NCI-H345 (cell line): ENCODE results near the gene CSN1S1.
A peak's percentile ranks its signal among the peaks of the same experiment; 100 is the strongest.
"Not testable (repeated sequence)": the region's sequence is repeated elsewhere in the genome, so short reads cannot be mapped to it uniquely, and the experiment has no call there.

Experiments
- DNase-seq: peaks from one replicate; lab custom pipeline; 2025; lab: John Stamatoyannopoulos, UW

The CSN1S1 gene

GRCh38 chr4:69930768-69931167 lies at the start of gene CSN1S1:
Gene CSN1S1, plus strand, starts transcription at chr4:69931068. Its CDS starts 1,488 bp downstream, at chr4:69932556.
- DNase-seq, result no peak

- DNase-seq, result peak; percentile 26
These were observed 49.6 kb upstream of the CSN1S1 start for GRCh38 chr4:69881173-69881773.

GRCh38 chr4:69882150-69882549 lies 48.7 kb upstream of the CSN1S1 start:
- DNase-seq, result no peak

GRCh38 chr4:69888336-69888735 lies 42.5 kb upstream of the CSN1S1 start:
- DNase-seq, result no peak

GRCh38 chr4:69894186-69894585 lies 36.7 kb upstream of the CSN1S1 start:
- no peak for DNase-seq

- no peak for DNase-seq
These were observed 36.1 kb upstream of the CSN1S1 start for GRCh38 chr4:69894721-69895120.

- no peak for DNase-seq
These were observed 34.2 kb upstream of the CSN1S1 start for GRCh38 chr4:69896530-69897116.

GRCh38 chr4:69907151-69907550 lies 23.7 kb upstream of the CSN1S1 start:
- no peak for DNase-seq

- DNase-seq, result no peak
These were observed 21.7 kb upstream of the CSN1S1 start for GRCh38 chr4:69909195-69909594.

GRCh38 chr4:69910016-69910782 lies 20.7 kb upstream of the CSN1S1 start:
- no peak for DNase-seq

- no peak for DNase-seq
These were observed 10.0 kb upstream of the CSN1S1 start for GRCh38 chr4:69920874-69921273.

GRCh38 chr4:69923782-69924410 lies 7.0 kb upstream of the CSN1S1 start:
- DNase-seq, result not testable (repeated sequence)

GRCh38 chr4:69934150-69934549 lies 3.3 kb downstream of the CSN1S1 start:
- no peak for DNase-seq

GRCh38 chr4:69936566-69936965 lies 5.7 kb downstream of the CSN1S1 start:
- DNase-seq, result no peak

- no peak for DNase-seq
These were observed 20.7 kb downstream of the CSN1S1 start for GRCh38 chr4:69951602-69952001.

GRCh38 chr4:69957209-69957608 lies 26.3 kb downstream of the CSN1S1 start:
- DNase-seq, result no peak

GRCh38 chr4:69965628-69966027 lies 34.8 kb downstream of the CSN1S1 start, which contains the start of gene CSN2:
Gene CSN2, minus strand, starts transcription at chr4:69965728. Its CDS starts 4,733 bp downstream, at chr4:69960995.
- DNase-seq, result no peak

GRCh38 chr4:69970071-69970470 lies 39.2 kb downstream of the CSN1S1 start:
- DNase-seq, result no peak

GRCh38 chr4:69974631-69975030 lies 43.8 kb downstream of the CSN1S1 start:
- no peak for DNase-seq

- no peak for DNase-seq
These were observed 46.7 kb downstream of the CSN1S1 start for GRCh38 chr4:69977582-69977981.

- DNase-seq, result peak; percentile 23
These were observed 53.2 kb downstream of the CSN1S1 start for GRCh38 chr4:69984030-69984443.

- DNase-seq, result no peak
These were observed 55.8 kb downstream of the CSN1S1 start for GRCh38 chr4:69986663-69987062.

- no peak for DNase-seq
These were observed 60.1 kb downstream of the CSN1S1 start for GRCh38 chr4:69991016-69991415.
